Hypothalamus (tissue), 51 donors: ENCODE data around the gene WLS.
A peak's percentile ranks its signal among the peaks of the same experiment; 100 is the strongest.
"Not testable (repeated sequence)": the region's sequence is repeated elsewhere in the genome, so short reads cannot be mapped to it uniquely, and the experiment has no call there.

Experiments
- DNase-seq, 51 donors: peaks; one replicate each; lab custom pipeline; 2025; lab: John Stamatoyannopoulos, UW

Gene WLS

GRCh38 chr1:68173283-68173935 lies 58.9 kb downstream of the WLS start:
- DNase-seq = peak in 1 of 51 donors; percentile 10

GRCh38 chr1:68171795-68172194 lies 60.5 kb downstream of the WLS start:
- DNase-seq = not testable (repeated sequence)

- no peak for DNase-seq
Observed at GRCh38 chr1:68168545-68169171, 63.7 kb downstream of the WLS start.

- no peak for DNase-seq
Observed at GRCh38 chr1:68167211-68167610, 65.1 kb downstream of the WLS start.

- DNase-seq = no peak
Observed at GRCh38 chr1:68166348-68166747, 66.0 kb downstream of the WLS start.

GRCh38 chr1:68165665-68166064 lies 66.7 kb downstream of the WLS start:
- DNase-seq = no peak

- DNase-seq = no peak
Observed at GRCh38 chr1:68164918-68165317, 67.4 kb downstream of the WLS start.

GRCh38 chr1:68163220-68163619 lies 69.1 kb downstream of the WLS start:
- DNase-seq = no peak

- no peak for DNase-seq
Observed at GRCh38 chr1:68162761-68163160, 69.6 kb downstream of the WLS start.

GRCh38 chr1:68161672-68162071 lies 70.7 kb downstream of the WLS start:
- not testable (repeated sequence) for DNase-seq

- not testable (repeated sequence) for DNase-seq
Observed at GRCh38 chr1:68160935-68161334, 71.4 kb downstream of the WLS start.

- no peak for DNase-seq
Observed at GRCh38 chr1:68160021-68160420, 72.3 kb downstream of the WLS start.

- no peak for DNase-seq
Observed at GRCh38 chr1:68158837-68159236, 73.5 kb downstream of the WLS start.

- DNase-seq = no peak
Observed at GRCh38 chr1:68157416-68157815, 74.9 kb downstream of the WLS start.

- no peak for DNase-seq
Observed at GRCh38 chr1:68151690-68152089, 80.6 kb downstream of the WLS start.

GRCh38 chr1:68149907-68150306 lies 82.4 kb downstream of the WLS start:
- no peak for DNase-seq

GRCh38 chr1:68149110-68149798 lies 83.1 kb downstream of the WLS start:
- no peak for DNase-seq

- DNase-seq = no peak
Observed at GRCh38 chr1:68148631-68149030, 83.7 kb downstream of the WLS start.

GRCh38 chr1:68147534-68148171 lies 84.7 kb downstream of the WLS start:
- DNase-seq = no peak

GRCh38 chr1:68145418-68146126 lies 86.8 kb downstream of the WLS start:
- DNase-seq = no peak

GRCh38 chr1:68144856-68145255 lies 87.5 kb downstream of the WLS start:
- DNase-seq = no peak
